Coronary artery (tissue), 2 donors: ENCODE results near the gene FARP2.

Experiments
- DNase-seq: peaks from one replicate; pipeline ENCODE4 v3.0.0-alpha.2; 2017; ENCODE audit warnings: low spot score
- H3K27ac ChIP-seq, 2 donors: fragments of 200-600 bp; sonication (generic); one replicate each; pipeline ENCODE4 v1.5.1; 2016 to 2019
- H3K4me3 ChIP-seq: fragments of 200-600 bp; sonication (generic); 2 replicates; pipeline ENCODE4 v1.5.1; 2016; ENCODE audit warnings: mild to moderate bottlenecking, moderate library complexity
- TF ChIP-seq, protein P1 (sequence below): fragments of 200-600 bp; sonication (generic); IDR thresholded peaks from one replicate; pipeline ENCODE4 v1.5.1; 2019; ENCODE audit warnings: antibody characterized with exemption

The FARP2 gene

DNA sequence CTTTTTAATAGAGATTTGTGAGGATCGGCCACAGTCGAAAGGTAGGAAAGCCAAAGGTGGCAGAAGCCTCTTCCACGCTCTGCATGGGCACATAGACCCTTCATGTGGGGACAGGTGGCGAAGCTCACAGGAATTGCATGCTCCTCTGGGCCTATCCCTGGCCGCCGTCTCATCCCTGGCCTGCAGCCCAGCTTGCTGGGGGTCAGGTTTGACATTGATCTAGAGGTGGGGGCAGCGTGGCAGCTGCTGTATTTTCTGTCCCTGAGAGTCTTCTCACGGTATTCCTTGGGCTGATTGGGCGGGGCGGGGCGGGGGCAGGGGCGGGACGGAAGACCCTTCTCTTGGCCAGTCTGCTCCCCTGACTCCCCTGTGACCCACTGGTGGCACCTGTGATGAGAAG, 103.4 kb downstream of the FARP2 start:
- Histone ChIP-seq H3K27ac (no peak overlapping the region), H3K4me3 (no peak overlapping the region)
- TF ChIP-seq, protein P1, sequence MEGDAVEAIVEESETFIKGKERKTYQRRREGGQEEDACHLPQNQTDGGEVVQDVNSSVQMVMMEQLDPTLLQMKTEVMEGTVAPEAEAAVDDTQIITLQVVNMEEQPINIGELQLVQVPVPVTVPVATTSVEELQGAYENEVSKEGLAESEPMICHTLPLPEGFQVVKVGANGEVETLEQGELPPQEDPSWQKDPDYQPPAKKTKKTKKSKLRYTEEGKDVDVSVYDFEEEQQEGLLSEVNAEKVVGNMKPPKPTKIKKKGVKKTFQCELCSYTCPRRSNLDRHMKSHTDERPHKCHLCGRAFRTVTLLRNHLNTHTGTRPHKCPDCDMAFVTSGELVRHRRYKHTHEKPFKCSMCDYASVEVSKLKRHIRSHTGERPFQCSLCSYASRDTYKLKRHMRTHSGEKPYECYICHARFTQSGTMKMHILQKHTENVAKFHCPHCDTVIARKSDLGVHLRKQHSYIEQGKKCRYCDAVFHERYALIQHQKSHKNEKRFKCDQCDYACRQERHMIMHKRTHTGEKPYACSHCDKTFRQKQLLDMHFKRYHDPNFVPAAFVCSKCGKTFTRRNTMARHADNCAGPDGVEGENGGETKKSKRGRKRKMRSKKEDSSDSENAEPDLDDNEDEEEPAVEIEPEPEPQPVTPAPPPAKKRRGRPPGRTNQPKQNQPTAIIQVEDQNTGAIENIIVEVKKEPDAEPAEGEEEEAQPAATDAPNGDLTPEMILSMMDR: no peak
- no peak for DNase-seq

DNA sequence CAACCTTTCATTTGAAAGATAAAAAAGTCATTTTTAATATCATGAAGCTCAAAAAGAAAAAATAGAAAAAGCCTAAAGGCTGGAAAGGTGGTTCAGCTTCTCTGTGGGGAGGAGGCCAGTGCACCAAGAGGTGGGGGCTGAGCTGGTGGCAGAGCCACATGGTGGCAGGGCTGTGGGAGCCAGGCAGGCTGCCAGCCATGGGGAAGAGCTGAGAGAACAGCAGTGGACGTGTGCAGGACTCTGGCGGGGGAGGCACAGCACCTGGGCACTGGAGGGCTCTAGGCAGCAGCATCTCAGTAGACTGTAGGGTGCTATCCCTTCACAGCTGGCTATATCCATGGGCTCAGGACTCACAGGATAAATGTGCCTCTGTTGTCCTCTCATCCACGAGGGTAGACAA, 104.5 kb downstream of the FARP2 start:
- no peak for DNase-seq
- TF ChIP-seq, protein P1: no peak
- H3K4me3 ChIP-seq: no peak overlapping the region
- no peak overlapping the region for H3K27ac ChIP-seq

DNA sequence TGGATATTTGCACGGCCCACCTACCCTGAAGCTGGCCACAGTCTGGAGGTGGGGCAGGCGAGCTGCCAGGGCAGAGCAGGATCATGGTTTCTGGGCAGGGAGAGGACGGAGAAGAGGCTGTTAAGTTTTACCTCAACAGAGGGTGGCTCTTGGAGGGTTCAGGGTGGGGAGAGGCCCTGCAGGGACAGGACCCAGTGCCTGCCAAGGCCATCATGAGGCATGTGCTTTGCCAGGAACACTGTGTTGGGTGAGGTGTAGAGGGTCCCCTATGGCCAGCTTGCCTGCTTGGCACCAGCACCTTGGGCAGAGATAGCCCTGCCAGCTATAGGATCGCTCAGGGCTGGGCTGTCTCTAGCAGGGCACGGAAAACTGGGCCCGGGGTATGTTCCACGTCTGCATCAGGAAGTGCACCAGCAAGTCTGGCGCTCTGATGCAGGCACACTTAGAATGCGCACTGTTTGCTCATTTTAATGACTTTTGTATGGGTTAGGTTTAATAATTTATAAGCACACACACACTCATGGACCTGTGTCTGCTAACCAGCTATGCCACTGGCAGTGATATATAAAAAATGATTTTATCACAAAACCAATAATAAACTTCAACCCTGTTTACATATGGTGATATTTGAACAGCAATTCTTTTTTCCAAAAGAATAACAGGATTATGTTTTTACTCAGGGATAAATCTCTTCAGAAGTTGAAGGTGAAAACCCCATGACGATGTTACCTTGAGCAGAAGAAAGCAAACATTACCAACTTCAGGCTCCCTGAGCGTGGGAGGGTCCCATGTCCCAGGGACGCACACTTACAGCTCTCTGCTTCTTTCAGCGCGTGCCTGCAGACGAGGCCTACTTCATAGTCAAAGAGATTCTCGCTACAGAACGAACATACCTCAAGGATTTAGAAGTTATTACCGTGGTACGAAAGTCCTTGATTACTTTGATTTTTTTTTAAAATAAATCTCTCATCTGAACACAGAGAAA, 105.9 kb downstream of the FARP2 start:
- no peak overlapping the region for H3K4me3 ChIP-seq
- no peak overlapping the region for H3K27ac ChIP-seq
- no peak for DNase-seq
- TF ChIP-seq, protein P1: no peak

DNA sequence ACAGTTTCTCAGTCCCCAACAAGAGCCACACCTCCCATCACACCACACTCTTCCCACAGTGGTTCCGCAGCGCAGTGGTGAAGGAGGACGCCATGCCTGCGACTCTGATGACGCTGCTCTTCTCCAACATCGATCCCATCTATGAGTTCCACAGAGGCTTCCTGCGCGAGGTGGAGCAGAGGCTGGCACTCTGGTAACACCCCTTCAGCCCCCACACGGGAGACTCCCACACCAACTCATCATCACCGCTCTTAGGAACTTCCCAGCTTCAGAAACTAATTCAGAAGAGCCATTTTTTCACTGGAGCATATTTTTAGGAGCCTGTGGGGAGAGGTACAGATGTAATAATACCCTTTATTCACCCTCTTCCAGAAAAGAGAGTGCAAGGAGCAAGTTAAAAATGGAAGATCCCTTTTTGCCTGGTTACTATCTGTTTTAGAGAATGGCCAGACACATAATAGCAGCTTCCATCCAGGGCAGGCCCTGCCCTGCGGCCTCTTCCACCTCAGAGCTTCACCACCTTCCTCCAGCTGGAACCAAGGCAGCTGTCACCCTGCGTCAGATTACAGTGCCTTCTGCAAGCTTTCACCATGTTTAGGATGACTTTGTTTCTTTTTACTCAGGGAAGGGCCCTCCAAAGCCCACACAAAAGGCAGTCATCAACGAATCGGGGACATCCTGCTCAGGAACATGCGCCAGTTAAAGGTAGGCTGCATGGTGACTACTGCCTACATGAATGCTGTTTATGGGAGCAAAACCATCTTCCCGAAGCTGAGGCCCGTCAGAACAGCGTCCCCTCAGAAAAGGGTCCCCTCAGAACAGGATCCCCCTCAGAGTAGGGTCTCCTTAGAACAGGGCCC, 107.4 kb downstream of the FARP2 start:
- TF ChIP-seq, protein P1: no peak
- no peak for DNase-seq
- H3K27ac ChIP-seq: no peak overlapping the region
- H3K4me3 ChIP-seq: no peak overlapping the region

DNA sequence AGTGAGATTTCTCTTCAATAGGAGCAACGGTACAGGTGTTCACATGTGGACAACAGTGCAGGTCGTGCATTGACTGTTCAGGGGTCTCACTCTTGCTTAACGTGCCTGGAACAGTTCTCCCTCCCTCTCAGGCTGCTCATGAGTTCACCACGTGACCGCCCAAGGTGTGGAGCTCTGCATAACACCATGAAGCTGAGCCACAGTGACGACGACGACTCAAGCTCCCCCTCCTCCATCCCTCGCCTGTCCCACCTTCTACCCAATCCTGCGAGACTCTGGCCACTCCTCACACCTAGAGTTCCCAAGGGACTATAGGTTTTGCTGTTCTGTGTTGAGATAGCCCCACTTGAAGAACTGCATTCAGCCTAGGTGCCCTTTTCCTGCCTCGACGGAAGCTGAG, 109.5 kb downstream of the FARP2 start:
- no peak for DNase-seq
- Histone ChIP-seq H3K4me3 (no peak overlapping the region), H3K27ac (no peak overlapping the region)
- TF ChIP-seq, protein P1: no peak

DNA sequence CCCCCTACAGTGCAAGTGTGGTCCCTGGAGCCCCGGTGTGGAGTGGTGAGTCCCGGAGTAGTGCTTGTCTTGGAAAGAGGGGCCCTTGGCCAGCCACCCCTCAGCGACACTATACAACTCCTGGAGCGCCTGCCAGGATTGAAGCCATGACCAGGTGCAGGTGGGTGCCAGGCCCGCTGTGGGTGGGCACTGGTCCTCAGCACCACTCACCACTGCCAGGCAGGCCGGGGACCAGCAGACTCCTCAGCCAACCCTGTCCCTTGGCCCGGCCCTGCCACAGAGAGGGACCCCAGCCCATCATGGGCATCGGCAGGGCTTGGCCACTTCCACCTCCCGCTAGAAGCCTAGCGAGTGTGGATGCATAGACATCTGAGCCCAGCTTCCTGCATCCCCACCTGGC, 110.1 kb downstream of the FARP2 start:
- Histone ChIP-seq H3K4me3 (no peak overlapping the region), H3K27ac (no peak overlapping the region)
- TF ChIP-seq, protein P1: no peak
- no peak for DNase-seq
